Measurements from ENCODE around the gene SCGB2B2. TPM values are rescaled to one million over a fixed set of nuclear protein-coding genes. Genes with fewer than 3 reads are reported as not detected.

The SCGB2B2 gene
- total RNA-seq, 1 donor from 2014 or later = 0.74 TPM

GRCh38 chr19:34662919-34663318 is 14.0 kb downstream of the SCGB2B2 start:
- Mint-ChIP-seq H3K36me3 (ENCODE audit: low read depth, unreplicated experiment) (no peaks in the 10 kb centered on the region), H3K4me1 (ENCODE audit: unreplicated experiment) (no peaks in the 10 kb centered on the region), H3K27ac (ENCODE audit: unreplicated experiment) (peak overlapping the region; percentile 23), H3K27me3 (ENCODE audit: unreplicated experiment) (peaks cover 8% of the 10 kb centered on the region), H3K9me3 (ENCODE audit: unreplicated experiment) (no peaks in the 10 kb centered on the region), H3K4me3 (ENCODE audit: unreplicated experiment) (no peak overlapping the region)
- peak; percentile 29 for DNase-seq (ENCODE audit: low spot score)
- TF ChIP-seq CTCF (IDR thresholded peaks at IDR 0.05; ENCODE audit: unreplicated experiment) = peak; percentile 35

- TF ChIP-seq CTCF (IDR thresholded peaks at IDR 0.05; ENCODE audit: unreplicated experiment) = no peak
- no peak for DNase-seq (ENCODE audit: low spot score)
- no peaks in the 10 kb centered on the region for H3K4me1 Mint-ChIP-seq (ENCODE audit: unreplicated experiment)
- H3K4me3 Mint-ChIP-seq (ENCODE audit: unreplicated experiment) = no peak overlapping the region
- no peak overlapping the region for H3K27ac Mint-ChIP-seq (ENCODE audit: unreplicated experiment)
- no peaks in the 10 kb centered on the region for H3K9me3 Mint-ChIP-seq (ENCODE audit: unreplicated experiment)
- peaks cover 8% of the 10 kb centered on the region for H3K27me3 Mint-ChIP-seq (ENCODE audit: unreplicated experiment)
- H3K36me3 Mint-ChIP-seq (ENCODE audit: low read depth, unreplicated experiment) = no peaks in the 10 kb centered on the region
Observed at GRCh38 chr19:34661357-34661756, 15.6 kb downstream of the SCGB2B2 start.

- Mint-ChIP-seq H3K4me3 (ENCODE audit: unreplicated experiment) (no peak overlapping the region), H3K27me3 (ENCODE audit: unreplicated experiment) (peaks cover 2% of the 10 kb centered on the region), H3K27ac (ENCODE audit: unreplicated experiment) (no peak overlapping the region), H3K36me3 (ENCODE audit: low read depth, unreplicated experiment) (no peaks in the 10 kb centered on the region), H3K9me3 (ENCODE audit: unreplicated experiment) (no peaks in the 10 kb centered on the region), H3K4me1 (ENCODE audit: unreplicated experiment) (no peaks in the 10 kb centered on the region)
- no peak for DNase-seq (ENCODE audit: low spot score)
- no peak for TF ChIP-seq CTCF (IDR thresholded peaks at IDR 0.05; ENCODE audit: unreplicated experiment)
Observed at GRCh38 chr19:34655651-34656050, 21.3 kb downstream of the SCGB2B2 start.

- Mint-ChIP-seq H3K4me3 (ENCODE audit: unreplicated experiment) (no peak overlapping the region), H3K36me3 (ENCODE audit: low read depth, unreplicated experiment) (no peaks in the 10 kb centered on the region), H3K9me3 (ENCODE audit: unreplicated experiment) (no peaks in the 10 kb centered on the region), H3K4me1 (ENCODE audit: unreplicated experiment) (no peaks in the 10 kb centered on the region), H3K27me3 (ENCODE audit: unreplicated experiment) (no peaks in the 10 kb centered on the region), H3K27ac (ENCODE audit: unreplicated experiment) (no peak overlapping the region)
- no peak for DNase-seq (ENCODE audit: low spot score)
- no peak for TF ChIP-seq CTCF (IDR thresholded peaks at IDR 0.05; ENCODE audit: unreplicated experiment)
Observed at GRCh38 chr19:34654796-34655195, 22.2 kb downstream of the SCGB2B2 start.

- no peak for DNase-seq (ENCODE audit: low spot score)
- H3K9me3 Mint-ChIP-seq (ENCODE audit: unreplicated experiment) = no peaks in the 10 kb centered on the region
- H3K4me1 Mint-ChIP-seq (ENCODE audit: unreplicated experiment) = no peaks in the 10 kb centered on the region
- H3K36me3 Mint-ChIP-seq (ENCODE audit: low read depth, unreplicated experiment) = no peaks in the 10 kb centered on the region
- H3K27ac Mint-ChIP-seq (ENCODE audit: unreplicated experiment) = no peak overlapping the region
- TF ChIP-seq CTCF (IDR thresholded peaks at IDR 0.05; ENCODE audit: unreplicated experiment) = no peak
- no peak overlapping the region for H3K4me3 Mint-ChIP-seq (ENCODE audit: unreplicated experiment)
- no peaks in the 10 kb centered on the region for H3K27me3 Mint-ChIP-seq (ENCODE audit: unreplicated experiment)
Observed at GRCh38 chr19:34651747-34652146, 25.2 kb downstream of the SCGB2B2 start.
